ENCODE results near the gene AUTS2.

AUTS2 gene

GRCh38 chr7:70389531-70390151, 791.4 kb downstream of the AUTS2 start:
- Histone ChIP-seq H3K9me3 (ENCODE audit: control insufficient read depth, insufficient read depth, low read depth, low read length) (no peaks in the 10 kb centered on the region), H3K4me1 (ENCODE audit: control insufficient read depth, insufficient read depth, low read length) (no peaks in the 10 kb centered on the region), H3K36me3 (ENCODE audit: control insufficient read depth in 2 of 2, insufficient read depth in 1 of 2, low read length in 2 of 2) (no peaks in the 10 kb centered on the region), H3K27ac (ENCODE audit: extremely low read depth, low read depth, low read length) (no peak overlapping the region), H3K4me3 (ENCODE audit: low read depth, low read length) (no peak overlapping the region)
- POLR2A ChIA-PET, result no interaction called here
- CTCF ChIA-PET, result no interaction called here
- TF ChIP-seq ZNF529 (tag by site-specific recombination; IDR thresholded peaks at IDR 0.05; ENCODE audit: insufficient replicate concordance) (no peak), ZNF416 (tag by site-specific recombination; IDR thresholded peaks at IDR 0.05) (no peak), ZNF302 (tag by site-specific recombination; IDR thresholded peaks at IDR 0.05; ENCODE audit: low read depth) (no peak), ZSCAN16 (tag by site-specific recombination; IDR thresholded peaks at IDR 0.05) (no peak), ZNF514 (tag by site-specific recombination; IDR thresholded peaks at IDR 0.05) (no peak), ZNF211 (tag by site-specific recombination; IDR thresholded peaks at IDR 0.05; ENCODE audit: low read depth) (no peak), KLF10 (tag by site-specific recombination; IDR thresholded peaks at IDR 0.05) (no peak), ZNF701 (tag by site-specific recombination; IDR thresholded peaks at IDR 0.05) (no peak), ZNF555 (tag by site-specific recombination; conservative IDR thresholded peaks at IDR 0.05) (no peak), SCRT2 (tag by site-specific recombination; IDR thresholded peaks at IDR 0.05) (no peak), ZNF394 (tag by site-specific recombination; IDR thresholded peaks at IDR 0.05; ENCODE audit: borderline replicate concordance) (no peak), ZNF280D (tag by site-specific recombination; IDR thresholded peaks at IDR 0.05) (no peak), ZNF747 (tag by site-specific recombination; IDR thresholded peaks at IDR 0.05) (no peak), SALL2 (tag by site-specific recombination; IDR thresholded peaks at IDR 0.05; ENCODE audit: borderline replicate concordance) (no peak), ZNF311 (tag by site-specific recombination; IDR thresholded peaks at IDR 0.05; ENCODE audit: borderline replicate concordance) (no peak), ZSCAN23 (tag by site-specific recombination; IDR thresholded peaks at IDR 0.05) (no peak), ZNF335 (tag by site-specific recombination; conservative IDR thresholded peaks at IDR 0.05) (no peak)
- TF ChIP-seq, protein P1, sequence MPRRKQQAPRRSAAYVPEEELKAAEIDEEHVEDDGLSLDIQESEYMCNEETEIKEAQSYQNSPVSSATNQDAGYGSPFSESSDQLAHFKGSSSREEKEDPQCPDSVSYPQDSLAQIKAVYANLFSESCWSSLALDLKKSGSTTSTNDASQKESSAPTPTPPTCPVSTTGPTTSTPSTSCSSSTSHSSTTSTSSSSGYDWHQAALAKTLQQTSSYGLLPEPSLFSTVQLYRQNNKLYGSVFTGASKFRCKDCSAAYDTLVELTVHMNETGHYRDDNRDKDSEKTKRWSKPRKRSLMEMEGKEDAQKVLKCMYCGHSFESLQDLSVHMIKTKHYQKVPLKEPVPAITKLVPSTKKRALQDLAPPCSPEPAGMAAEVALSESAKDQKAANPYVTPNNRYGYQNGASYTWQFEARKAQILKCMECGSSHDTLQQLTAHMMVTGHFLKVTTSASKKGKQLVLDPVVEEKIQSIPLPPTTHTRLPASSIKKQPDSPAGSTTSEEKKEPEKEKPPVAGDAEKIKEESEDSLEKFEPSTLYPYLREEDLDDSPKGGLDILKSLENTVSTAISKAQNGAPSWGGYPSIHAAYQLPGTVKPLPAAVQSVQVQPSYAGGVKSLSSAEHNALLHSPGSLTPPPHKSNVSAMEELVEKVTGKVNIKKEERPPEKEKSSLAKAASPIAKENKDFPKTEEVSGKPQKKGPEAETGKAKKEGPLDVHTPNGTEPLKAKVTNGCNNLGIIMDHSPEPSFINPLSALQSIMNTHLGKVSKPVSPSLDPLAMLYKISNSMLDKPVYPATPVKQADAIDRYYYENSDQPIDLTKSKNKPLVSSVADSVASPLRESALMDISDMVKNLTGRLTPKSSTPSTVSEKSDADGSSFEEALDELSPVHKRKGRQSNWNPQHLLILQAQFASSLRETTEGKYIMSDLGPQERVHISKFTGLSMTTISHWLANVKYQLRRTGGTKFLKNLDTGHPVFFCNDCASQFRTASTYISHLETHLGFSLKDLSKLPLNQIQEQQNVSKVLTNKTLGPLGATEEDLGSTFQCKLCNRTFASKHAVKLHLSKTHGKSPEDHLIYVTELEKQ (tag by site-specific recombination; IDR thresholded peaks at IDR 0.05; ENCODE audit: borderline replicate concordance), result no peak

GRCh38 chr7:70390251-70390650, 792.0 kb downstream of the AUTS2 start:
- Histone ChIP-seq H3K4me3 (ENCODE audit: low read depth, low read length) (no peak overlapping the region), H3K4me1 (ENCODE audit: control insufficient read depth, insufficient read depth, low read length) (no peaks in the 10 kb centered on the region), H3K36me3 (ENCODE audit: control insufficient read depth in 2 of 2, insufficient read depth in 1 of 2, low read length in 2 of 2) (no peaks in the 10 kb centered on the region), H3K9me3 (ENCODE audit: control insufficient read depth, insufficient read depth, low read depth, low read length) (no peaks in the 10 kb centered on the region), H3K27ac (ENCODE audit: extremely low read depth, low read depth, low read length) (no peak overlapping the region)
- ChIA-PET POLR2A (no interaction called here), CTCF (no interaction called here)
- TF ChIP-seq YY2 (tag by site-specific recombination; IDR thresholded peaks at IDR 0.05) (no peak), ZNF362 (tag by site-specific recombination; IDR thresholded peaks at IDR 0.05) (no peak), MEIS1 (CRISPR knock-in tag; IDR thresholded peaks at IDR 0.05; ENCODE audit: borderline replicate concordance) (no peak), ZNF423 (tag by site-specific recombination; IDR thresholded peaks at IDR 0.05) (no peak)
